PC-3 (cell line): ENCODE measurements around the gene ACTG1. TPM values are rescaled to one million over a fixed set of nuclear protein-coding genes. Genes with fewer than 3 reads are reported as not detected.

Source experiments
- ATAC-seq: fragments of 200-7000 bp; cut with Tn5 transposase; 2 replicates; pipeline ENCODE4 v1.9.1; 2020; ENCODE audit warnings: mild to moderate bottlenecking, moderate library complexity
- BruUV-seq: library from RNA; stranded (reverse); fragments of 400-500 nt; replicated peaks from 2 replicates; lab custom pipeline; 2021; lab: Mats Ljungman, UMichigan
- CTCF ChIA-PET: fragments of 300-600 bp; sonication (Branson Sonifier 250); formaldehyde crosslinking; loops from one replicate; lab custom pipeline; 2022; ENCODE audit warnings: antibody characterized with exemption; lab: Charles Lee
- POLR2A ChIA-PET: fragments of 300-600 bp; sonication (Branson Sonifier 250); formaldehyde crosslinking; loops from one replicate; lab custom pipeline; 2022; ENCODE audit warnings: antibody characterized with exemption; ENCODE audit not compliant: unreplicated experiment; lab: Charles Lee
- DNase-seq: peaks from one replicate; pipeline ENCODE4 v3.0.0-alpha.2; 2015
- H2AFZ ChIP-seq: fragments of 300-600 bp; sonication (generic); 2 replicates; pipeline ENCODE4 v1.6.0; 2016; ENCODE audit warnings: antibody characterized with exemption, low read length
- H3F3A ChIP-seq: fragments of 300-600 bp; sonication (generic); one replicate; pipeline ENCODE4 v1.6.0; 2017; ENCODE audit warnings: antibody characterized with exemption, low read length, control low read depth, mild to moderate bottlenecking; ENCODE audit not compliant: unreplicated experiment
- H3K27ac ChIP-seq: fragments of 300-600 bp; sonication (generic); 2 replicates; pipeline ENCODE4 v1.5.1; 2016; ENCODE audit warnings: mild to moderate bottlenecking, low read length
- H3K27me3 ChIP-seq: fragments of 300-600 bp; sonication (generic); 2 replicates; pipeline ENCODE4 v1.6.1; 2016; ENCODE audit warnings: low read length, mixed read lengths
- H3K36me3 ChIP-seq: fragments of 300-600 bp; sonication (generic); 2 replicates; pipeline ENCODE4 v1.6.1; 2016; ENCODE audit warnings: low read depth, mixed run types, low read length, mixed read lengths
- H3K4me1 ChIP-seq: fragments of 300-600 bp; sonication (generic); 2 replicates; pipeline ENCODE4 v1.5.1; 2016; ENCODE audit warnings: low read length; ENCODE audit not compliant: insufficient read depth
- H3K4me2 ChIP-seq: fragments of 300-600 bp; sonication (generic); 2 replicates; pipeline ENCODE4 v1.6.0; 2016; ENCODE audit warnings: low read length
- H3K4me3 ChIP-seq: fragments of 300-600 bp; sonication (generic); 2 replicates; pipeline ENCODE4 v1.5.1; 2016; ENCODE audit warnings: mild to moderate bottlenecking, low read length, mixed read lengths
- H3K79me2 ChIP-seq: fragments of 300-600 bp; sonication (generic); 2 replicates; pipeline ENCODE4 v1.6.1; 2017; ENCODE audit warnings: low read length, mixed read lengths
- H3K9ac ChIP-seq: fragments of 300-600 bp; sonication (generic); 2 replicates; pipeline ENCODE4 v1.6.0; 2016; ENCODE audit warnings: mild to moderate bottlenecking, low read length
- H3K9me2 ChIP-seq: fragments of 300-600 bp; sonication (generic); replicated peaks from 2 replicates; pipeline ENCODE4 v1.6.1; 2016; ENCODE audit warnings: mixed run types, low read length, mixed read lengths
- H3K9me3 ChIP-seq: fragments of 300-600 bp; sonication (generic); 2 replicates; pipeline ENCODE4 v1.6.1; 2016; ENCODE audit warnings: low read length, mixed read lengths
- H4K20me1 ChIP-seq: fragments of 300-600 bp; sonication (generic); 2 replicates; pipeline ENCODE4 v1.6.1; 2016; ENCODE audit warnings: low read length, mixed read lengths
- CTCF ChIP-seq: fragments of 300-600 bp; sonication (generic); conservative IDR thresholded peaks from 2 replicates; pipeline ENCODE4 v1.5.1; 2017; ENCODE audit warnings: antibody characterized with exemption, low read depth, mild to moderate bottlenecking, low read length
- EZH2 ChIP-seq: fragments of 300-600 bp; sonication (generic); IDR thresholded peaks from one replicate; pipeline ENCODE4 v1.6.1; 2017; ENCODE audit warnings: antibody characterized with exemption, mild to moderate bottlenecking, low read length; ENCODE audit not compliant: unreplicated experiment
- EZH2phosphoT487 ChIP-seq: fragments of 300-600 bp; sonication (generic); IDR thresholded peaks from 2 replicates; pipeline ENCODE4 v1.6.1; 2018; ENCODE audit warnings: mild to moderate bottlenecking, antibody characterized with exemption, low read length, borderline replicate concordance
- intact Hi-C: fragments of 100-400 bp; cut with micrococcal nuclease; formaldehyde crosslinking; loops from 2 replicates; pipeline ENCODE4 v1.9.0; 2023
- total RNA-seq: library from RNA; depleted of rRNA; stranded (reverse); fragments of >200 nt; gene quantifications from 2 replicates; pipeline ENCODE4 v1.2.3, GENCODE V29; 2014

ACTG1 gene
- total RNA-seq, 1 experiment from 2014 or later = 4,503 TPM

GRCh38 chr17:81528384-81528650 lies 15.7 kb upstream of the ACTG1 start:
- intact Hi-C loops = no loop called here
- H3K27me3 ChIP-seq = peaks cover 7% of the 10 kb centered on the region; the same call in 1 of the 2 replicates
- no peak overlapping the region for H3K9ac ChIP-seq
- ChIA-PET CTCF (interaction anchor here (1.2 kb wide), 1 partner anchor 9 kb away, joined by 3 read pairs; no protein-coding TSS in a partner anchor), POLR2A (interaction anchor here (0.6 kb wide), 2 partner anchors 173 to 286 kb away, joined by 3 to 4 read pairs; no protein-coding TSS in a partner anchor)
- DNase-seq (no peak), ATAC-seq (no peak; the same call in 1 of the 2 replicates)
- H3K36me3 ChIP-seq = no peaks in the 10 kb centered on the region
- no TSS peak for BruUV-seq
- no peaks in the 10 kb centered on the region for H4K20me1 ChIP-seq
- H3K4me3 ChIP-seq = peak overlapping the region; percentile 52
- TF ChIP-seq EZH2phosphoT487 (no peak), EZH2 (no peak), CTCF (no peak)
- H3K9me2 ChIP-seq = no peaks in the 10 kb centered on the region
- H3K9me3 ChIP-seq = no peaks in the 10 kb centered on the region
- no peaks in the 10 kb centered on the region for H3K79me2 ChIP-seq
- H3K27ac ChIP-seq = no peak overlapping the region
- peaks cover 22% of the 10 kb centered on the region for H3K4me1 ChIP-seq
- no peaks in the 10 kb centered on the region for H3F3A ChIP-seq
- H2AFZ ChIP-seq = peak overlapping the region; percentile 6; the same call in 1 of the 2 replicates
- H3K4me2 ChIP-seq = peak overlapping the region; percentile 79

- peak; percentile 45 for DNase-seq
- Histone ChIP-seq H3K4me3 (peak within 1 kb of the TSS; percentile 52), H3K9me2 (no peaks in the 10 kb centered on the region), H3K4me2 (peak within 1 kb of the TSS; percentile 79), H3K4me1 (peaks cover 22% of the 10 kb centered on the region), H3F3A (no peaks in the 10 kb centered on the region), H3K27ac (no peak within 1 kb of the TSS), H3K27me3 (peaks cover 7% of the 10 kb centered on the region; the same call in 1 of the 2 replicates), H3K9ac (no peak within 1 kb of the TSS), H2AFZ (peak within 1 kb of the TSS; percentile 35), H3K79me2 (no peaks in the 10 kb centered on the region), H3K36me3 (no peaks in the 10 kb centered on the region), H4K20me1 (no peaks in the 10 kb centered on the region), H3K9me3 (no peaks in the 10 kb centered on the region)
- POLR2A ChIA-PET = interaction anchor here (0.6 kb wide), 2 partner anchors 173 to 285 kb away, joined by 3 to 4 read pairs; no protein-coding TSS in a partner anchor
- intact Hi-C loops = no loop called here
- CTCF ChIA-PET = interaction anchor here (1.2 kb wide), 1 partner anchor 9 kb away, joined by 3 read pairs; no protein-coding TSS in a partner anchor
- no TSS peak for BruUV-seq
- ATAC-seq = peak; percentile 66
- TF ChIP-seq CTCF (peak; percentile 42), EZH2 (no peak), EZH2phosphoT487 (no peak)
These were observed 15.2 kb upstream of the ACTG1 start, which contains the start of gene FSCN2 for GRCh38 chr17:81527591-81528383. TSS of gene FSCN2 (plus strand) at chr17:81528377. CDS start at chr17:81528532, 155 bp downstream.
